Keratinocyte (primary cell): ENCODE data around the gene CCDC171.

Experiments
- CTCF ChIP-seq, 3 experiments: IDR thresholded peaks in 1 of 3; conservative IDR thresholded peaks in 1 of 3; optimal IDR thresholded peaks in 1 of 3; 2 replicates in 2 of 3; 3 replicates in 1 of 3; pipeline versions ENCODE3 to v1.5.1; 2011; ENCODE audit warnings: low read length in 3 of 3, mild to moderate bottlenecking in 3 of 3, moderate library complexity in 2 of 3, control low read depth in 1 of 3, inconsistent platforms in 1 of 3; ENCODE audit not compliant: insufficient read depth in 2 of 3; ENCODE audit errors: extremely low read depth in 1 of 3
- EZH2 ChIP-seq: IDR thresholded peaks from one replicate; pipeline ENCODE4 v1.6.1; 2012; ENCODE audit warnings: inconsistent platforms, mild to moderate bottlenecking, low read length, moderate library complexity

GRCh38 chr9:16010221-16010620 lies 457.4 kb downstream of the CCDC171 start:
- TF ChIP-seq CTCF (optimal IDR thresholded peaks at IDR 0.05 in 1 of 3, IDR thresholded peaks at IDR 0.05 in 1 of 3, conservative IDR thresholded peaks at IDR 0.05 in 1 of 3; ENCODE audit: extremely low read depth in 1 of 3, insufficient read depth in 2 of 3, low read length in 3 of 3) (no peak), EZH2 (no peak)
